Fibroblast of the aortic adventitia (primary cell): ENCODE measurements around the gene OR4E2. TPM values are rescaled to one million over a fixed set of nuclear protein-coding genes. Genes with fewer than 3 reads are reported as not detected.
"Not testable (repeated sequence)": the region's sequence is repeated elsewhere in the genome, so short reads cannot be mapped to it uniquely, and the experiment has no call there.

Source experiments
- DNase-seq: peaks from one replicate; pipeline ENCODE4 v3.0.0-alpha.2; 2010; ENCODE audit warnings: low read depth
- H3K4me3 ChIP-seq: 2 replicates; pipeline ENCODE4 v1.5.1; 2011; ENCODE audit warnings: low read depth, mild to moderate bottlenecking, control low read depth, low read length, moderate library complexity
- CTCF ChIP-seq: IDR thresholded peaks from 2 replicates; pipeline ENCODE4 v1.5.1; 2011; ENCODE audit warnings: mild to moderate bottlenecking, low read length, control low read depth, inconsistent platforms; ENCODE audit not compliant: insufficient read depth
- total RNA-seq: library from RNA; depleted of rRNA; stranded (reverse); fragments of >200 nt; gene quantifications from 2 replicates; pipeline ENCODE4 v1.2.3, GENCODE V29; 2012; ENCODE audit warnings: low replicate concordance

OR4E2 gene
- 0.33 TPM in 1 of 2 replicates, not detected in the other for total RNA-seq

- no peak within 1 kb of the TSS for H3K4me3 ChIP-seq
- no peak for TF ChIP-seq CTCF
- DNase-seq: no peak
These were observed at the start of gene OR4E2 for GRCh38 chr14:21653331-21653885. Gene OR4E2 (plus strand): TSS chr14:21653835. CDS start chr14:21665083, 11,248 bp downstream.

- no peak for TF ChIP-seq CTCF
- no peak for DNase-seq
- H3K4me3 ChIP-seq: no peak overlapping the region
These were observed 41.3 kb upstream of the OR4E2 start for GRCh38 chr14:21612324-21612723.

- DNase-seq: no peak
- no peak overlapping the region for H3K4me3 ChIP-seq
- TF ChIP-seq CTCF: no peak
These were observed 39.4 kb upstream of the OR4E2 start for GRCh38 chr14:21614240-21614639.

- no peak overlapping the region for H3K4me3 ChIP-seq
- no peak for DNase-seq
- TF ChIP-seq CTCF: no peak
These were observed 36.0 kb upstream of the OR4E2 start for GRCh38 chr14:21617614-21618013.

GRCh38 chr14:21626491-21627230, 27.0 kb upstream of the OR4E2 start:
- TF ChIP-seq CTCF: no peak
- DNase-seq: peak; percentile 2
- no peak overlapping the region for H3K4me3 ChIP-seq

GRCh38 chr14:21630503-21630902, 23.1 kb upstream of the OR4E2 start:
- DNase-seq, H3K4me3 ChIP-seq: not testable (repeated sequence)

- no peak overlapping the region for H3K4me3 ChIP-seq
- no peak for TF ChIP-seq CTCF
- no peak for DNase-seq
These were observed 22.6 kb upstream of the OR4E2 start for GRCh38 chr14:21631084-21631483.
